KOPT-K1 (cell line): ENCODE data around the gene CDR2.

Source experiments
- H3K27ac ChIP-seq: fragments of 200-600 bp; sonication (generic); 2 replicates; pipeline ENCODE4 v1.5.1; 2016; ENCODE audit warnings: antibody characterized with exemption, mild to moderate bottlenecking, low read depth, low read length; ENCODE audit not compliant: poor library complexity, severe bottlenecking
- H3K36me3 ChIP-seq: fragments of 200-600 bp; sonication (generic); 2 replicates; pipeline ENCODE4 v1.5.1; 2017; ENCODE audit warnings: antibody characterized with exemption, mild to moderate bottlenecking, low read length, moderate library complexity; ENCODE audit not compliant: insufficient read depth
- H3K9me3 ChIP-seq: fragments of 200-600 bp; sonication (generic); 2 replicates; pipeline ENCODE4 v1.5.1; 2017; ENCODE audit warnings: antibody characterized with exemption, low read length, mild to moderate bottlenecking; ENCODE audit not compliant: insufficient read depth, poor library complexity, severe bottlenecking

The CDR2 gene

GRCh38 chr16:22326771-22327445 lies 47.5 kb downstream of the CDR2 start:
- H3K27ac ChIP-seq = no peak overlapping the region
- peaks cover 99% of the 10 kb centered on the region for H3K36me3 ChIP-seq
- no peaks in the 10 kb centered on the region for H3K9me3 ChIP-seq

GRCh38 chr16:22326369-22326652 lies 48.1 kb downstream of the CDR2 start:
- Histone ChIP-seq H3K27ac (no peak overlapping the region), H3K9me3 (no peaks in the 10 kb centered on the region), H3K36me3 (peaks cover 99% of the 10 kb centered on the region)

GRCh38 chr16:22325598-22326368 lies 48.6 kb downstream of the CDR2 start:
- H3K9me3 ChIP-seq = no peaks in the 10 kb centered on the region
- H3K27ac ChIP-seq = no peak overlapping the region
- peaks cover 100% of the 10 kb centered on the region for H3K36me3 ChIP-seq

GRCh38 chr16:22324787-22325597 lies 49.4 kb downstream of the CDR2 start:
- peaks cover 100% of the 10 kb centered on the region for H3K36me3 ChIP-seq
- H3K9me3 ChIP-seq = no peaks in the 10 kb centered on the region
- H3K27ac ChIP-seq = no peak overlapping the region

GRCh38 chr16:22323959-22324786 lies 50.2 kb downstream of the CDR2 start:
- Histone ChIP-seq H3K27ac (no peak overlapping the region), H3K36me3 (peaks cover 100% of the 10 kb centered on the region), H3K9me3 (no peaks in the 10 kb centered on the region)

- Histone ChIP-seq H3K36me3 (peaks cover 100% of the 10 kb centered on the region), H3K27ac (no peak overlapping the region), H3K9me3 (no peaks in the 10 kb centered on the region)
Observed at GRCh38 chr16:22323173-22323958, 51.1 kb downstream of the CDR2 start.

- Histone ChIP-seq H3K27ac (no peak overlapping the region), H3K9me3 (no peaks in the 10 kb centered on the region), H3K36me3 (peaks cover 100% of the 10 kb centered on the region)
Observed at GRCh38 chr16:22322741-22323140, 51.7 kb downstream of the CDR2 start.

- H3K9me3 ChIP-seq = no peaks in the 10 kb centered on the region
- no peak overlapping the region for H3K27ac ChIP-seq
- peaks cover 100% of the 10 kb centered on the region for H3K36me3 ChIP-seq
Observed at GRCh38 chr16:22322021-22322471, 52.4 kb downstream of the CDR2 start.

GRCh38 chr16:22321340-22322001 lies 52.9 kb downstream of the CDR2 start:
- H3K9me3 ChIP-seq = no peaks in the 10 kb centered on the region
- H3K27ac ChIP-seq = no peak overlapping the region
- H3K36me3 ChIP-seq = peaks cover 100% of the 10 kb centered on the region

GRCh38 chr16:22320572-22321339 lies 53.7 kb downstream of the CDR2 start:
- Histone ChIP-seq H3K27ac (no peak overlapping the region), H3K9me3 (no peaks in the 10 kb centered on the region), H3K36me3 (peaks cover 100% of the 10 kb centered on the region)

GRCh38 chr16:22318690-22319358 lies 55.6 kb downstream of the CDR2 start:
- Histone ChIP-seq H3K27ac (no peak overlapping the region), H3K36me3 (peaks cover 98% of the 10 kb centered on the region), H3K9me3 (no peaks in the 10 kb centered on the region)

GRCh38 chr16:22317625-22318024 lies 56.8 kb downstream of the CDR2 start:
- Histone ChIP-seq H3K36me3 (peaks cover 98% of the 10 kb centered on the region), H3K27ac (no peak overlapping the region), H3K9me3 (no peaks in the 10 kb centered on the region)
